Hypothalamus (tissue), 51 donors: ENCODE data around the gene PRAMEF12.
"Not testable (repeated sequence)": the region's sequence is repeated elsewhere in the genome, so short reads cannot be mapped to it uniquely, and the experiment has no call there.

Experiments used
- DNase-seq, 51 donors: peaks; one replicate each; lab custom pipeline; 2025; lab: John Stamatoyannopoulos, UW

Gene PRAMEF12

GRCh38 chr1:12773438-12773837 lies at the start of gene PRAMEF12:
PRAMEF12 (plus strand) TSS chr1:12773738; CDS start chr1:12774868, 1,130 bp downstream.
- no peak for DNase-seq

- no peak for DNase-seq
Observed at GRCh38 chr1:12728391-12728790, 45.1 kb upstream of the PRAMEF12 start.

- DNase-seq = no peak
Observed at GRCh38 chr1:12730156-12730555, 43.4 kb upstream of the PRAMEF12 start.

- not testable (repeated sequence) for DNase-seq
Observed at GRCh38 chr1:12731084-12731483, 42.5 kb upstream of the PRAMEF12 start.

GRCh38 chr1:12734651-12735050 lies 38.9 kb upstream of the PRAMEF12 start:
- no peak for DNase-seq

- DNase-seq = no peak
Observed at GRCh38 chr1:12738934-12739333, 34.6 kb upstream of the PRAMEF12 start.

GRCh38 chr1:12739613-12740012 lies 33.9 kb upstream of the PRAMEF12 start:
- no peak for DNase-seq

GRCh38 chr1:12741946-12742345 lies 31.6 kb upstream of the PRAMEF12 start:
- no peak for DNase-seq

- no peak for DNase-seq
Observed at GRCh38 chr1:12745126-12745991, 28.2 kb upstream of the PRAMEF12 start.

- DNase-seq = no peak
Observed at GRCh38 chr1:12745992-12746323, 27.6 kb upstream of the PRAMEF12 start, which contains the start of gene CFAP107. CFAP107 (plus strand) TSS chr1:12746200; CDS start chr1:12746431, 231 bp downstream.

GRCh38 chr1:12748778-12749355 lies 24.7 kb upstream of the PRAMEF12 start:
- no peak for DNase-seq

GRCh38 chr1:12754738-12755137 lies 18.8 kb upstream of the PRAMEF12 start:
- no peak for DNase-seq

- no peak for DNase-seq
Observed at GRCh38 chr1:12756273-12756672, 17.3 kb upstream of the PRAMEF12 start.

GRCh38 chr1:12756768-12757413 lies 16.6 kb upstream of the PRAMEF12 start:
- DNase-seq = no peak

GRCh38 chr1:12757836-12758235 lies 15.7 kb upstream of the PRAMEF12 start:
- DNase-seq = no peak

GRCh38 chr1:12760256-12760795 lies 13.2 kb upstream of the PRAMEF12 start:
- DNase-seq = no peak

GRCh38 chr1:12761781-12762180 lies 11.8 kb upstream of the PRAMEF12 start:
- no peak for DNase-seq

GRCh38 chr1:12762766-12763165 lies 10.8 kb upstream of the PRAMEF12 start:
- DNase-seq = no peak

- DNase-seq = no peak
Observed at GRCh38 chr1:12763479-12763878, 10.1 kb upstream of the PRAMEF12 start.

- no peak for DNase-seq
Observed at GRCh38 chr1:12764016-12764415, 9.5 kb upstream of the PRAMEF12 start.

- no peak for DNase-seq
Observed at GRCh38 chr1:12769031-12769430, 4.5 kb upstream of the PRAMEF12 start.
